GM12878 (cell line): Measurements from ENCODE around the gene HERC2. TPM values are rescaled to one million over a fixed set of nuclear protein-coding genes. Genes with fewer than 3 reads are reported as not detected.

Source experiments
- ATAC-seq: fragments of 200-7000 bp; cut with Tn5 transposase; 3 replicates; pipeline ENCODE4 v1.9.1; 2020; ENCODE audit warnings: mild to moderate bottlenecking, moderate library complexity
- BruUV-seq: library from RNA; stranded (reverse); fragments of 400-500 nt; replicated peaks from 2 replicates; lab custom pipeline; 2021; lab: Mats Ljungman, UMichigan
- CTCF ChIA-PET: fragments of 300-600 bp; sonication (Branson Sonifier 250); formaldehyde crosslinking; extraction: SDS; loops from one replicate; lab custom pipeline; 2021; ENCODE audit warnings: inconsistent platforms; lab: Yijun Ruan, JAX
- POLR2A ChIA-PET: fragments of 350-600 bp; formaldehyde crosslinking; extraction: SDS; loops from one replicate; lab custom pipeline; 2021; ENCODE audit warnings: inconsistent platforms; lab: Charles Lee
- RAD21 ChIA-PET: fragments of 300-600 bp; sonication (Branson Sonifier 250); formaldehyde crosslinking; loops from one replicate; lab custom pipeline; 2023; ENCODE audit warnings: antibody characterized with exemption; ENCODE audit not compliant: unreplicated experiment; lab: Charles Lee
- SMC1A ChIA-PET: fragments of 300-600 bp; sonication (Branson Sonifier 250); formaldehyde crosslinking; loops from one replicate; lab custom pipeline; 2023; ENCODE audit not compliant: unreplicated experiment, uncharacterized antibody; lab: Charles Lee
- DNase-seq: peaks from one replicate; pipeline ENCODE4 v3.0.0-alpha.2; 2011; ENCODE audit warnings: low read depth, low spot score
- FAIRE-seq: peaks from 3 replicates; lab custom pipeline; 2011; peaks lifted over from hg19 to GRCh38; lab: Jason Lieb, UNC
- H2AFZ ChIP-seq: 2 replicates; pipeline ENCODE4 v1.6.0; 2011; ENCODE audit warnings: low read depth, low read length, control low read depth; ENCODE audit not compliant: control insufficient read depth
- H3K27ac ChIP-seq: 2 replicates; pipeline ENCODE4 v1.5.1; 2011; ENCODE audit warnings: control low read depth; ENCODE audit not compliant: control insufficient read depth, insufficient read depth
- H3K27me3 ChIP-seq, 2 experiments: replicated peaks in 1 of 2; 2 replicates each; pipeline versions ENCODE4 v1.6.0 to v1.6.1; 2011; ENCODE audit warnings: low read length in 1 of 2; ENCODE audit not compliant: control insufficient read depth in 2 of 2, insufficient read depth in 2 of 2
- H3K36me3 ChIP-seq, 2 experiments: 2 replicates each; pipeline ENCODE4 v1.5.1; 2011; ENCODE audit warnings: low read length in 1 of 2; ENCODE audit not compliant: control insufficient read depth in 2 of 2, insufficient read depth in 2 of 2
- H3K4me1 ChIP-seq: 2 replicates; pipeline ENCODE4 v1.6.1; 2011; ENCODE audit warnings: mild to moderate bottlenecking, low read length, moderate library complexity, mixed read lengths; ENCODE audit not compliant: control insufficient read depth, insufficient read depth
- H3K4me2 ChIP-seq: 2 replicates; pipeline ENCODE4 v1.6.0; 2011; ENCODE audit warnings: control low read depth; ENCODE audit not compliant: control insufficient read depth, insufficient read depth
- H3K4me3 ChIP-seq: fragments of 200-600 bp; sonication (generic); 2 replicates; pipeline ENCODE4 v1.5.1; 2016
- H3K79me2 ChIP-seq: 2 replicates; pipeline ENCODE4 v1.6.0; 2011; ENCODE audit warnings: low read length; ENCODE audit not compliant: control insufficient read depth, insufficient read depth
- H3K9ac ChIP-seq: 2 replicates; pipeline ENCODE4 v1.8.0; 2011; ENCODE audit warnings: low read length, control low read depth, mixed read lengths; ENCODE audit not compliant: control insufficient read depth, insufficient read depth
- H3K9me3 ChIP-seq: replicated peaks from 3 replicates; pipeline ENCODE4 v1.5.1; 2011; ENCODE audit warnings: mild to moderate bottlenecking, low read length; ENCODE audit not compliant: control insufficient read depth, insufficient read depth
- H4K20me1 ChIP-seq: 2 replicates; pipeline ENCODE4 v1.6.0; 2011; ENCODE audit not compliant: control insufficient read depth, insufficient read depth
- E2F8 ChIP-seq: fragments of 450-650 bp; IDR thresholded peaks from 2 replicates; pipeline ENCODE4 v1.6.1; 2018; ENCODE audit warnings: mild to moderate bottlenecking, low read depth, moderate library complexity; ENCODE audit not compliant: partially characterized antibody
- ETV6 ChIP-seq, 2 experiments: fragments of 450-650 bp in 1 of 2; IDR thresholded peaks in 1 of 2; conservative IDR thresholded peaks in 1 of 2; 2 replicates each; pipeline ENCODE4 v1.6.1; 2014; ENCODE audit warnings: antibody characterized with exemption in 1 of 2, borderline replicate concordance in 1 of 2, low read depth in 1 of 2, mild to moderate bottlenecking in 1 of 2, moderate library complexity in 1 of 2
- MTA3 ChIP-seq: IDR thresholded peaks from 2 replicates; pipeline ENCODE4 v1.6.1; 2012; ENCODE audit warnings: low read length, inconsistent platforms, borderline replicate concordance
- PBX3 ChIP-seq: IDR thresholded peaks from 2 replicates; pipeline ENCODE4 v1.6.1; 2011; ENCODE audit warnings: mild to moderate bottlenecking, low read depth, low read length, moderate library complexity; ENCODE audit not compliant: insufficient replicate concordance
- RELB ChIP-seq: fragments of 450-650 bp; IDR thresholded peaks from 2 replicates; pipeline ENCODE4 v1.6.1; 2017; ENCODE audit warnings: low read depth, mild to moderate bottlenecking, moderate library complexity
- REST ChIP-seq: IDR thresholded peaks from 2 replicates; pipeline ENCODE4 v1.6.1; 2012; ENCODE audit warnings: mild to moderate bottlenecking, low read depth, low read length
- TBL1XR1 ChIP-seq: IDR thresholded peaks from 2 replicates; pipeline ENCODE4 v1.6.1; 2012; ENCODE audit warnings: low read depth, low read length, improper control_type of control experiment
- ZBTB33 ChIP-seq: fragments of 450-650 bp; IDR thresholded peaks from 2 replicates; pipeline ENCODE4 v1.6.1; 2017; ENCODE audit warnings: mild to moderate bottlenecking
- WGBS: methylation state at CpG from one replicate; pipeline ENCODE4 v1.1.6; 2016; ENCODE audit warnings: low lambda C conversion rate; ENCODE audit not compliant: insufficient replicate concordance, insufficient coverage; ENCODE audit errors: missing lambda C conversion rate; 5-methylcytosine and 5-hydroxymethylcytosine counted together
- in situ Hi-C: fragments of 300-500 bp; cut with MboI; formaldehyde crosslinking; loops from 9 replicates; pipeline ENCODE4 v1.14.3; 2018; ENCODE audit warnings: mixed read lengths
- intact Hi-C: fragments of 100-400 bp; cut with micrococcal nuclease; formaldehyde crosslinking; loops from one replicate; pipeline ENCODE4 v1.14.2; 2022; ENCODE audit not compliant: unreplicated experiment
- polyA plus RNA-seq, 11 experiments: library from polyadenylated mRNA; depleted of rRNA in 4 of 11; unstranded in 6 of 11; stranded (reverse) in 5 of 11; fragments of >200 nt; fragmentation: Nextera tagmentation in 4 of 11; fragmentation: Illumina TruSeq in 1 of 11; extraction: Ambion mirVana in 4 of 11; extraction: Trizol in 1 of 11; gene quantifications; 1 replicate in 1 of 11; 2 replicates in 10 of 11; pipeline versions ENCODE4 v1.2.1 to v1.2.3, GENCODE V29; 2011 to 2016; ENCODE audit warnings: inconsistent platforms in 2 of 11, missing spikeins in 2 of 11, low read depth in 1 of 11
- total RNA-seq, 4 experiments: library from RNA; depleted of rRNA in 3 of 4; stranded (reverse); fragments of >200 nt in 3 of 4; fragmentation: Illumina TruSeq in 1 of 4; extraction: Trizol in 1 of 4; gene quantifications; 2 replicates each; pipeline versions ENCODE4 v1.2.1 to v1.2.3, GENCODE V29; 2013 to 2021

HERC2 gene
- total and polyA plus RNA-seq, 10 of the 15 experiments (the other 5 are each of a cell fraction or from before 2014, with no cell fraction given), result 6.1 to 39.0 (median 24.0) TPM

- in situ Hi-C loops, result no loop called here
- Histone ChIP-seq H3K79me2 (no peaks in the 10 kb centered on the region), H3K36me3 (peaks cover 16 to 18% of the 10 kb centered on the region in 2 experiments; a peak in 3 of 4 replicates), H3K9ac (no peak overlapping the region), H3K4me1 (no peaks in the 10 kb centered on the region), H3K27me3 (no peaks in the 10 kb centered on the region), H3K9me3 (no peaks in the 10 kb centered on the region), H2AFZ (no peak overlapping the region), H4K20me1 (no peaks in the 10 kb centered on the region), H3K4me3 (no peak overlapping the region), H3K27ac (no peak overlapping the region), H3K4me2 (no peak overlapping the region)
- intact Hi-C loops, result no loop called here
- no peak for DNase-seq
- SMC1A ChIA-PET, result interaction anchor here (0.5 kb wide), 1 partner anchor 57 kb away, joined by 3 read pairs; no protein-coding TSS in a partner anchor
- no peak for FAIRE-seq
- 74% methylated on average over 11 of the region's 11 CpGs for WGBS
- ATAC-seq, result no peak
- CTCF ChIA-PET, result interaction anchor here (0.6 to 1.7 kb wide), 3 partner anchors 20 to 89 kb away, joined by 3 to 4 read pairs (median 3); no protein-coding TSS in a partner anchor
- no TSS peak for BruUV-seq
- RAD21 ChIA-PET, result no interaction called here
- POLR2A ChIA-PET, result interaction anchor here (0.6 kb wide), 1 partner anchor 63 kb away, joined by 3 read pairs; no protein-coding TSS in a partner anchor
- no peak for TF ChIP-seq RELB
- TF ChIP-seq ZBTB33, result no peak
- no peak for TF ChIP-seq MTA3
- no peak for TF ChIP-seq E2F8
- TF ChIP-seq TBL1XR1, result no peak
- no peak for TF ChIP-seq REST
- TF ChIP-seq ETV6 (conservative IDR thresholded peaks at IDR 0.05 in 1 of 2, IDR thresholded peaks at IDR 0.05 in 1 of 2; ENCODE audit: borderline replicate concordance in 1 of 2, low read depth in 1 of 2), result no peak
- no peak for TF ChIP-seq PBX3
These were observed 194.9 kb downstream of the HERC2 start for GRCh38 chr15:28127036-28127435.
